ENCODE data around the gene OSCAR.
"Not testable (repeated sequence)": the region's sequence is repeated elsewhere in the genome, so short reads cannot be mapped to it uniquely, and the experiment has no call there.

OSCAR gene

GRCh38 chr19:54124393-54124792, 23.8 kb upstream of the OSCAR start:
- DNase-seq: no peak

GRCh38 chr19:54123682-54124081, 23.1 kb upstream of the OSCAR start:
- DNase-seq: no peak

- DNase-seq: no peak
These were observed 20.7 kb upstream of the OSCAR start for GRCh38 chr19:54121259-54121658.

- DNase-seq: peak; percentile 95
These were observed 14.8 kb upstream of the OSCAR start, which contains the start of the genes PRPF31 and TFPT for GRCh38 chr19:54115109-54116063. TSS of gene PRPF31 (plus strand) at chr19:54115754. CDS start at chr19:54118279, 2,525 bp downstream. TSS of gene TFPT (minus strand) at chr19:54115657. CDS start at chr19:54115269, 388 bp downstream.

GRCh38 chr19:54114340-54115108, 13.9 kb upstream of the OSCAR start:
- peak; percentile 3 for DNase-seq

GRCh38 chr19:54109651-54110050, 9.0 kb upstream of the OSCAR start:
- no peak for DNase-seq

GRCh38 chr19:54108496-54108895, 7.9 kb upstream of the OSCAR start:
- no peak for DNase-seq

- DNase-seq: no peak
These were observed 7.4 kb upstream of the OSCAR start for GRCh38 chr19:54107876-54108490.

GRCh38 chr19:54106716-54107115, 6.1 kb upstream of the OSCAR start:
- DNase-seq: no peak

- DNase-seq: no peak
These were observed 5.2 kb upstream of the OSCAR start for GRCh38 chr19:54105796-54106195.

GRCh38 chr19:54104998-54105715, 4.6 kb upstream of the OSCAR start:
- DNase-seq: no peak

GRCh38 chr19:54102421-54103169, 2.0 kb upstream of the OSCAR start, which contains the start of gene NDUFA3:
TSS of gene NDUFA3 (plus strand) at chr19:54102855. CDS start at chr19:54102879, 24 bp downstream.
- peak; percentile 95 for DNase-seq

GRCh38 chr19:54099903-54100255, 724 bp downstream of the OSCAR start:
- DNase-seq: not testable (repeated sequence)

- DNase-seq: no peak
These were observed 1.3 kb downstream of the OSCAR start for GRCh38 chr19:54099190-54099902.

- no peak for DNase-seq
These were observed 3.9 kb downstream of the OSCAR start for GRCh38 chr19:54096617-54097106.

- not testable (repeated sequence) for DNase-seq
These were observed 4.6 kb downstream of the OSCAR start for GRCh38 chr19:54095859-54096616.

- DNase-seq: no peak
These were observed 5.3 kb downstream of the OSCAR start for GRCh38 chr19:54095136-54095858.

- no peak for DNase-seq
These were observed 6.1 kb downstream of the OSCAR start for GRCh38 chr19:54094426-54095000.

GRCh38 chr19:54084410-54084809, 16.2 kb downstream of the OSCAR start:
- no peak for DNase-seq
